Neural progenitor cell (in vitro differentiated cells): ENCODE data around the gene EPHA2. TPM values are rescaled to one million over a fixed set of nuclear protein-coding genes. Genes with fewer than 3 reads are reported as not detected.

Source experiments
- DNase-seq: peaks from one replicate; pipeline ENCODE4 v3.0.0-alpha.2; 2016; ENCODE audit warnings: low spot score
- H2AFZ ChIP-seq: fragments of 200-600 bp; sonication (generic); replicated peaks from 2 replicates; pipeline ENCODE4 v1.6.1; 2016; ENCODE audit warnings: antibody characterized with exemption
- H3F3A ChIP-seq: fragments of 200-600 bp; sonication (generic); 2 replicates; pipeline ENCODE4 v1.6.1; 2016; ENCODE audit warnings: antibody characterized with exemption, low read depth
- H3K27ac ChIP-seq: fragments of 200-600 bp; sonication (generic); 2 replicates; pipeline ENCODE4 v1.5.1; 2016; ENCODE audit warnings: mild to moderate bottlenecking
- H3K27me3 ChIP-seq: fragments of 200-600 bp; sonication (generic); 2 replicates; pipeline ENCODE4 v1.6.1; 2016; ENCODE audit warnings: mild to moderate bottlenecking, moderate library complexity
- H3K36me3 ChIP-seq: fragments of 200-600 bp; sonication (generic); 2 replicates; pipeline ENCODE4 v1.5.1; 2016
- H3K4me1 ChIP-seq: fragments of 200-600 bp; sonication (generic); 2 replicates; pipeline ENCODE4 v1.6.1; 2016; ENCODE audit warnings: mixed run types
- H3K4me2 ChIP-seq: fragments of 200-600 bp; sonication (generic); 2 replicates; pipeline ENCODE4 v1.6.1; 2016
- H3K4me3 ChIP-seq: fragments of 200-600 bp; sonication (generic); 2 replicates; pipeline ENCODE4 v1.5.1; 2016
- H3K79me2 ChIP-seq: fragments of 200-600 bp; sonication (generic); 2 replicates; pipeline ENCODE4 v1.6.1; 2016; ENCODE audit warnings: low read depth
- H3K9ac ChIP-seq: fragments of 200-600 bp; sonication (generic); 2 replicates; pipeline ENCODE4 v1.6.1; 2016
- H3K9me3 ChIP-seq: fragments of 200-600 bp; sonication (generic); 2 replicates; pipeline ENCODE4 v1.5.1; 2016; ENCODE audit warnings: low read depth
- H4K20me1 ChIP-seq: fragments of 200-600 bp; sonication (generic); 2 replicates; pipeline ENCODE4 v1.6.1; 2016; ENCODE audit warnings: low read depth
- H3K27ac Mint-ChIP-seq: 3 replicates; pipeline ENCODE4 v1.8.0; 2021; ENCODE audit warnings: mixed read lengths
- H3K27me3 Mint-ChIP-seq: 2 replicates; pipeline ENCODE4 v1.8.0; 2022; ENCODE audit warnings: low read depth, mild to moderate bottlenecking, inconsistent platforms, moderate library complexity, mixed read lengths; ENCODE audit not compliant: insufficient read depth
- H3K36me3 Mint-ChIP-seq: 3 replicates; pipeline ENCODE4 v1.8.0; 2021; ENCODE audit warnings: mixed read lengths
- H3K4me1 Mint-ChIP-seq: 3 replicates; pipeline ENCODE4 v1.8.0; 2021; ENCODE audit warnings: mixed read lengths
- H3K4me3 Mint-ChIP-seq: 3 replicates; pipeline ENCODE4 v1.8.0; 2021; ENCODE audit warnings: mild to moderate bottlenecking, moderate library complexity, mixed read lengths
- H3K9me3 Mint-ChIP-seq: 3 replicates; pipeline ENCODE4 v1.8.0; 2020; ENCODE audit warnings: mixed read lengths
- CTCF ChIP-seq: fragments of 200-600 bp; sonication (generic); IDR thresholded peaks from 2 replicates; pipeline ENCODE4 v1.5.1; 2017; ENCODE audit warnings: antibody characterized with exemption, mild to moderate bottlenecking
- EZH2 ChIP-seq: fragments of 200-600 bp; sonication (generic); IDR thresholded peaks from 2 replicates; pipeline ENCODE4 v1.6.1; 2017; ENCODE audit warnings: antibody characterized with exemption, mild to moderate bottlenecking, moderate library complexity
- EZH2phosphoT487 ChIP-seq: fragments of 200-600 bp; sonication (generic); IDR thresholded peaks from 2 replicates; pipeline ENCODE4 v1.6.1; 2017; ENCODE audit warnings: antibody characterized with exemption
- total RNA-seq: library from RNA; depleted of rRNA; stranded (reverse); fragments of >200 nt; gene quantifications from 2 replicates; pipeline ENCODE4 v1.2.3, GENCODE V29; 2015; ENCODE audit warnings: low replicate concordance

The EPHA2 gene
- total RNA-seq, 1 donor from 2014 or later = 14.9 TPM

GRCh38 chr1:16143566-16144324, 12.1 kb downstream of the EPHA2 start:
- Histone ChIP-seq H3K9ac (no peak overlapping the region), H3F3A (peaks cover 55% of the 10 kb centered on the region), H4K20me1 (peaks cover 95% of the 10 kb centered on the region), H3K4me3 (no peak overlapping the region), H3K4me1 (peaks cover 61% of the 10 kb centered on the region), H3K79me2 (peaks cover 70% of the 10 kb centered on the region), H2AFZ (no peak overlapping the region), H3K36me3 (peaks cover 4% of the 10 kb centered on the region), H3K4me2 (no peak overlapping the region), H3K9me3 (no peaks in the 10 kb centered on the region), H3K27ac (no peak overlapping the region), H3K27me3 (no peaks in the 10 kb centered on the region)
- Mint-ChIP-seq H3K4me1 (peaks cover 63% of the 10 kb centered on the region), H3K4me3 (no peak overlapping the region), H3K27ac (no peak overlapping the region), H3K9me3 (no peaks in the 10 kb centered on the region), H3K36me3 (peaks cover 31% of the 10 kb centered on the region), H3K27me3 (peaks cover 3% of the 10 kb centered on the region)
- TF ChIP-seq EZH2 = no peak
- no peak for TF ChIP-seq EZH2phosphoT487
- TF ChIP-seq CTCF = no peak
- no peak for DNase-seq

DNA sequence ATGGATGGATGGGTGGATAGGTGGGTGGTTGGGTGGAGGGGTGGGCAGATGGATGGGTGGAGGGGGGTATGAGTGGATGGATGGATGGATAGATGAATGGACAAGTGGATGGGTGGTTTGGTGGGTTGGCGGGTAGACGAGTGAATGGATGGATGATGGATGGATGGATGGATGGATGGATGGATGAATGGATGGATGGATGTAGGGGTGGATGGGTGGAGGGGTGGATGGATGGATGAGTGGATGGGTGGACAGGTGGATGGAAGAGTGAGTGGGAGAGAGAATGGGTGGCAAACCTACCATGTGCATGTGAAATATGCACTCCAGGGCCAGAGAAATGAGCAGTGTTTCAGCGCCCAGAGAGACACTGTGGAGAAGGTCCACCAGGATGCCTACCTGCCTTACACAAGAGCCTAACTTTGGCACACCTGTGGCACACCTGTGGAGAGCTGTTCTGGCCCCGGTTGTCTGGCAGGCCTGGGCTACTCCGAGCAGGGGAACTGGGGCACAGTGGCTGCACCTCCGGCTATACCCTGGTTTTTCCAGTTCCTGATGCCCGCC, 12.8 kb downstream of the EPHA2 start:
- H3K27me3 ChIP-seq = no peaks in the 10 kb centered on the region
- peaks cover 69% of the 10 kb centered on the region for H3K79me2 ChIP-seq
- no peaks in the 10 kb centered on the region for H3K9me3 ChIP-seq
- H3K4me1 ChIP-seq = peaks cover 61% of the 10 kb centered on the region
- H3K27ac ChIP-seq = no peak overlapping the region
- H3K9me3 Mint-ChIP-seq = no peaks in the 10 kb centered on the region
- H3K27ac Mint-ChIP-seq = no peak overlapping the region
- H2AFZ ChIP-seq = no peak overlapping the region
- peaks cover 28% of the 10 kb centered on the region for H3K36me3 Mint-ChIP-seq
- no peak for TF ChIP-seq CTCF
- no peak overlapping the region for H3K9ac ChIP-seq
- peaks cover 3% of the 10 kb centered on the region for H3K27me3 Mint-ChIP-seq
- no peak overlapping the region for H3K4me3 Mint-ChIP-seq
- H3K4me1 Mint-ChIP-seq = peaks cover 66% of the 10 kb centered on the region
- DNase-seq = no peak
- H4K20me1 ChIP-seq = peaks cover 99% of the 10 kb centered on the region
- H3K36me3 ChIP-seq = peaks cover 4% of the 10 kb centered on the region
- H3K4me2 ChIP-seq = no peak overlapping the region
- peaks cover 51% of the 10 kb centered on the region for H3F3A ChIP-seq
- H3K4me3 ChIP-seq = no peak overlapping the region

GRCh38 chr1:16142383-16142995, 13.4 kb downstream of the EPHA2 start:
- Histone ChIP-seq H3K79me2 (peaks cover 63% of the 10 kb centered on the region), H3K4me2 (no peak overlapping the region), H3K27me3 (no peaks in the 10 kb centered on the region), H2AFZ (no peak overlapping the region), H3K9me3 (no peaks in the 10 kb centered on the region), H3K27ac (no peak overlapping the region), H3K4me3 (no peak overlapping the region), H3K9ac (no peak overlapping the region), H3K36me3 (peaks cover under 1% of the 10 kb centered on the region), H4K20me1 (peaks cover 95% of the 10 kb centered on the region), H3K4me1 (peaks cover 60% of the 10 kb centered on the region), H3F3A (peaks cover 45% of the 10 kb centered on the region)
- peaks cover 60% of the 10 kb centered on the region for H3K4me1 Mint-ChIP-seq
- peaks cover 3% of the 10 kb centered on the region for H3K27me3 Mint-ChIP-seq
- no peak for DNase-seq
- peaks cover 25% of the 10 kb centered on the region for H3K36me3 Mint-ChIP-seq
- no peak overlapping the region for H3K27ac Mint-ChIP-seq
- no peak overlapping the region for H3K4me3 Mint-ChIP-seq
- H3K9me3 Mint-ChIP-seq = no peaks in the 10 kb centered on the region
- TF ChIP-seq CTCF (no peak), EZH2phosphoT487 (no peak), EZH2 (no peak)
